Cardiac fibroblast (primary cell): ENCODE data around the gene TMCO4.
A peak's percentile ranks its signal among the peaks of the same experiment; 100 is the strongest.

Source experiments
- DNase-seq, 2 donors: peaks; one replicate each; pipeline versions ENCODE4 v3.0.0 to v3.0.0-alpha.2; 2010; ENCODE audit warnings: low read depth in 2 of 2
- H3K4me3 ChIP-seq, 2 donors: replicated peaks in 1 of 2; 1 replicate in 1 of 2; 2 replicates in 1 of 2; pipeline ENCODE4 v1.5.1; 2011; ENCODE audit warnings: low read depth in 2 of 2, low read length in 2 of 2, mild to moderate bottlenecking in 2 of 2, moderate library complexity in 1 of 2
- TF ChIP-seq, protein P1 (sequence below): IDR thresholded peaks from one replicate; pipeline ENCODE4 v1.5.1; 2011; ENCODE audit warnings: low read depth, mild to moderate bottlenecking, low read length, inconsistent platforms

The TMCO4 gene

DNA sequence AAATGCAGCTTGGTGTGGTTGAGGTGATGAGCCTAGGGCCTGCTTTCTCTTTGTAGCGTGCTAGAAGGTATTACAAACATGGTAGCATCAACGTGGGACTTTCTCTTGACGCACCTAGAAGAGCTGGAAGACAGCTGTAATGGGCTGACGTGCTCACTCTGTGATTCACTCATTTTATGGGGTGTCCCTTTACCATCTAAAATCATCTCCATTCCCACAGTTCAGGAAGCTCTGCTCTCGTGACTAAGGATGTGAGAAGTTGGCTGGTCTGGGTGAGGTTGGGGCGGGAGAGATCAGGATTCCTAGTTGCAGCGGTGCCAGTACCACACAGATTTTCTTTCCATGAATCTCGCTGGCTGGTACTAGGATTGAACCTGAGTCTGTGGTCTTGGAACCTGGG lies 130.8 kb downstream of the TMCO4 start:
- DNase-seq = no peak
- no peak overlapping the region for H3K4me3 ChIP-seq
- TF ChIP-seq, protein P1, sequence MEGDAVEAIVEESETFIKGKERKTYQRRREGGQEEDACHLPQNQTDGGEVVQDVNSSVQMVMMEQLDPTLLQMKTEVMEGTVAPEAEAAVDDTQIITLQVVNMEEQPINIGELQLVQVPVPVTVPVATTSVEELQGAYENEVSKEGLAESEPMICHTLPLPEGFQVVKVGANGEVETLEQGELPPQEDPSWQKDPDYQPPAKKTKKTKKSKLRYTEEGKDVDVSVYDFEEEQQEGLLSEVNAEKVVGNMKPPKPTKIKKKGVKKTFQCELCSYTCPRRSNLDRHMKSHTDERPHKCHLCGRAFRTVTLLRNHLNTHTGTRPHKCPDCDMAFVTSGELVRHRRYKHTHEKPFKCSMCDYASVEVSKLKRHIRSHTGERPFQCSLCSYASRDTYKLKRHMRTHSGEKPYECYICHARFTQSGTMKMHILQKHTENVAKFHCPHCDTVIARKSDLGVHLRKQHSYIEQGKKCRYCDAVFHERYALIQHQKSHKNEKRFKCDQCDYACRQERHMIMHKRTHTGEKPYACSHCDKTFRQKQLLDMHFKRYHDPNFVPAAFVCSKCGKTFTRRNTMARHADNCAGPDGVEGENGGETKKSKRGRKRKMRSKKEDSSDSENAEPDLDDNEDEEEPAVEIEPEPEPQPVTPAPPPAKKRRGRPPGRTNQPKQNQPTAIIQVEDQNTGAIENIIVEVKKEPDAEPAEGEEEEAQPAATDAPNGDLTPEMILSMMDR = no peak

DNA sequence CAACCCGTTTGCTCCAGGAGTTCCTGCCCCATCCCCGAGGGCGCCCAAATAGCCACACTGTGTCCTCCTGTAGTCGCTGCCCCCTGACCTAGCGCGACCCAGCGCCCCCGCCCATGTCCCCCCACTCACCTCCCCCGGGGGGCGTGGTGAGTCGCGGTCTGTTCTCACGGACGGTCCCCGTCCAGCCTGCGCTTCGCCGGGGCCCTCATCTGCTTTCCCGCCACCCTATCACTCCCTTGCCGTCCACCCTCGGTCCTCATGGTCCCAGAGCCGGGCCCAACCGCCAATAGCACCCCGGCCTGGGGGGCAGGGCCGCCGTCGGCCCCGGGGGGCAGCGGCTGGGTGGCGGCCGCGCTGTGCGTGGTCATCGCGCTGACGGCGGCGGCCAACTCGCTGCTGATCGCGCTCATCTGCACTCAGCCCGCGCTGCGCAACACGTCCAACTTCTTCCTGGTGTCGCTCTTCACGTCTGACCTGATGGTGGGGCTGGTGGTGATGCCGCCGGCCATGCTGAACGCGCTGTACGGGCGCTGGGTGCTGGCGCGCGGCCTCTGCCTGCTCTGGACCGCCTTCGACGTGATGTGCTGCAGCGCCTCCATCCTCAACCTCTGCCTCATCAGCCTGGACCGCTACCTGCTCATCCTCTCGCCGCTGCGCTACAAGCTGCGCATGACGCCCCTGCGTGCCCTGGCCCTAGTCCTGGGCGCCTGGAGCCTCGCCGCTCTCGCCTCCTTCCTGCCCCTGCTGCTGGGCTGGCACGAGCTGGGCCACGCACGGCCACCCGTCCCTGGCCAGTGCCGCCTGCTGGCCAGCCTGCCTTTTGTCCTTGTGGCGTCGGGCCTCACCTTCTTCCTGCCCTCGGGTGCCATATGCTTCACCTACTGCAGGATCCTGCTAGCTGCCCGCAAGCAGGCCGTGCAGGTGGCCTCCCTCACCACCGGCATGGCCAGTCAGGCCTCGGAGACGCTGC lies 133.9 kb downstream of the TMCO4 start:
- no peak overlapping the region for H3K4me3 ChIP-seq
- TF ChIP-seq, protein P1 = no peak
- DNase-seq = no peak

DNA sequence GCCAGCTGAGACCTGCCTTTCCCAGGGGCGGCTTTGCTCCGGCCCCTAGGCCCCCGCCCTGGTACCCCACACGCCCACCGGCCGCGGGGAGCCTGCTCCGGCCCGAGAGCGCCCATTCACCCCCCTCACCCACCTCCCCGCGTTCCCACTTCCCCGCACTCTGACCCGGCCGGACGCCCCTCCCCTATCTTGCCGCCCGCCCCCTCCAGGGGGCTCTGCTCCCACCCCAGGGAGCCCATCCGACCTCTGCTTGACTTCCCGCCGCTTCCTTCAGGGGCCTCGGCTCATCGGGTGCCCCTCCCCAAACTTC lies 134.6 kb downstream of the TMCO4 start:
- TF ChIP-seq, protein P1 = no peak
- no peak for DNase-seq
- no peak overlapping the region for H3K4me3 ChIP-seq

DNA sequence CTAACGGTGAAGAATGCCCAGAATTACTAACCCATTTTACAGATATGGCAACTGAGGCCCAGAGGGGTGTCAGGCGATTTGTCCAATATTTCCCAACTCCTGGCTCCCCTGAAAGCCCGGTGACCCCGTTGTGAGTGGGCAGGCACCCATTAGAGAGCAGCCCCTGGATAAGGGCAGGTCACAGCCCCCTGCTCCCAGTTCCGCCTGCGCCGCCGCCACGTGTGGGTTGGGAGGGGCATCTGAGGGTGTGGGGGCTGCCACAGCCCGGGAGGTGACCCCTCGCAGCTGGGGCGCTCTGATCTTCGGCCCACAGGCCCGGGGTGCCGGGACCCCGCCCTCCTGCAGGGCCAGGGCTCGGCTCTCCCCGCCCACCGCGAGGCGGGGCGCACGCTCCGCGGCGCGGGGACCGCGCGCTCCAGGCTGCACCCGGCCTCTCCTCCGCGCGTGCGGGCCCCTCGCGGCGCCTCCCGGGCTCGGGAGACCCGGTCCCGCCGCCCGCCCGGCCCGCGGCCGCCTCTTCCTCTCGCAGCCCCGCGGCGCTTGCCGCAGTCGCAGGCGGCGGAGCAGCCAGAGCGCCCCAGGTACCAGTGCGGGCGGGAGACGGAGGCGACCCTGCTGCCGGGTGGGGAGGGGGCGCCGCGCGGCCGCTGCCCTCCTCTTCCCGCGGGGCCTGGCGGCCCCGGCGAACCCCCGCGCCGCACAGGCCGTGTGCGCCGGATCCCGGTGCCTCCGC lies 135.1 kb downstream of the TMCO4 start, which contains the start of gene HTR6:
Gene HTR6, plus strand, starts transcription at position 423 of the 733 bp plus-strand sequence. CDS start 879 bp downstream, outside the sequence.
- no peak for DNase-seq
- TF ChIP-seq, protein P1 = no peak
- peak within 1 kb of the TSS in 1 of 2 donors; percentile 28 for H3K4me3 ChIP-seq

DNA sequence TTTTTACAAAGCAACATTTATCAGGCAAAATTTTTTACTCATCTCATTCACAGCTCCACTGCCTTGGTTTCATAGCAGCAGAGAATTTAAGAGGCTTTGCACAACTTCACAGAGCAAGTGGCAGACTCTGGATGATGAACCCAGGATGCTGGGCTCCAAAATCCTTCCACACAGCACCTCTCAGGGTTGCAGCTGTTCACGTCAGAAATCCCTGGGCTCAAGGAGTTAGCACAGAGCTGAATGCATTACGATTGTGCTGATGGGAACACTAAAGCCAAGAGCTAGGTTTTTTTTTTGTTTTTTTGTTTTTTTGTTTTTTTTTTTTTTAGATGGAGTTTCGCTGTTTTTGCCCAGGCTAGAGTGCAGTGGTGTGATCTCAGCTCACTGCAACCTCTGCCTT lies 137.4 kb downstream of the TMCO4 start:
- TF ChIP-seq, protein P1 = no peak
- no peak for DNase-seq
- no peak overlapping the region for H3K4me3 ChIP-seq

DNA sequence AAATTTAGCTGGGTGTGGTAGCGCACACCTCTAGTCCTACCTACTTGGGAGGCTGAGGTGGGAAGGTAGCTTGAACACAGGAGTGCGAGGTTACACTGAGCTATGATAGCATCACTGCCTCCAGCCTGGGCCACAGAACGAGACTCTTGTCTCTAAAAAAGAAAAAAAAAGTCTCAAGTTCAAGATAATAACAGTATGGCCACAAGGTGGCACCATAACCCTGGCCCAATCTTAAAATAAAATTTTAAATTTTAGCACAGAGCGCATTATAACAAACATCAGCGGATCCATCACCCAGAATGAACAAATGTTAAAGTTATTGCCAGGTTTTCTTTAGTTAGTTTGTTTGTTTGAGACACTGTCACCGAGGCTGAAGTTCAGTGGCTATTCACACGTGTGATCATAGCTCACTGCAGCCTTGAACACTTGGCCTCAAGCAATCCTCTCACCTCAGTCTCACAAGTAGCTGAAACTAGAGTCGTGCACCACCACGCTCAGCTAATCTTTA lies 137.9 kb downstream of the TMCO4 start:
- TF ChIP-seq, protein P1 = peak; percentile 66
- DNase-seq = peak; percentile 67 to 73
- no peak overlapping the region for H3K4me3 ChIP-seq
